ENCODE results near the gene LRP8. TPM values are rescaled to one million over a fixed set of nuclear protein-coding genes. Genes with fewer than 3 reads are reported as not detected.

LRP8 gene
- total and polyA plus RNA-seq, 9 of the 15 experiments (the other 6 are each of a cell fraction or from before 2014, with no cell fraction given) = 7.1 to 56.1 (median 31.3) TPM

DNA sequence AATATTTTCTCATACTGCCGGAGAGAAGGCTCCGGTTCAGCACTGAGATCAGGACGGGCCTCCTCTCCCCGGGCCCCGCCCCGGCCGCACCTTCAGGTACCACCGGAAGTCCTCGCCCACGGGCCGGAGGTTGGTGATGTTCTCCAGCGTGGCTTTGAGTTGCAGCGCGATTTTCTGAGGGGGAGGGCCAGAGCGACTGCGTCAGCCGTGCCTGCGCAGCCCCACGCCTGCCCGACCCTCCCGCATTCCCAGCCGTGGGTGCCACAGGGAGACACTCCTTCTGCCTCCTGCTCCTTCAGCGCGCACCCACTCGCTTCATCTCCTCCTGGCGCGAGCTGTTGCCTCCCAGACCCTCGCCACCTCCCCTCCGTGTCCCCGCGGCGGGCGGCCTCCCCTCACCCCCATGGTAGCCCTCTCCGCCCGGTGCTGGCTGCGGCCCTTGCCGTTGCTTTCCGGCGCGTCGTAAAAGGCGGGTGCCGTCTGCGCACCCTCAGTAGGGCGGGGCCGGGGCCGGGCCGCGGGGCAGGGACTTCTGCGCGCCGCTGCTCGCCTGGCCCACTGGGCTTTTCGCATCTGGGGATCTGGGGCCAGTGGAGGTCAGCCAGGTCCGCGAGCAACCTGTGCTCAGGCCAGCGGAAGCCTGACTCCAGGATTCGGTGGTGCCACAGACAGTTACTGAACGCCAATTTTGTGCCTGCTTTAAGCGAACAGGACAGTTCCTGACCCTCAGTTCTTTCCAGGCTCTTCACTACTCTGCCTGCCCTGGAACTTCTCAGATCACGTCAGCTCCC is 107.5 kb downstream of the LRP8 start, which contains the start of gene CZIB (continued):
- no peak for TF ChIP-seq RBM15 (IDR thresholded peaks at IDR 0.05; ENCODE audit: insufficient read depth, low read length)
- TF ChIP-seq L3MBTL2 (IDR thresholded peaks at IDR 0.05) = peak; percentile 66
- no peak for TF ChIP-seq ZNF140 (CRISPR knock-in tag; IDR thresholded peaks at IDR 0.05)
- no peak for TF ChIP-seq ZFP30 (CRISPR knock-in tag; IDR thresholded peaks at IDR 0.05; ENCODE audit: borderline replicate concordance)
- no peak for TF ChIP-seq CREB5 (CRISPR knock-in tag; IDR thresholded peaks at IDR 0.05)
- TF ChIP-seq, protein P1, sequence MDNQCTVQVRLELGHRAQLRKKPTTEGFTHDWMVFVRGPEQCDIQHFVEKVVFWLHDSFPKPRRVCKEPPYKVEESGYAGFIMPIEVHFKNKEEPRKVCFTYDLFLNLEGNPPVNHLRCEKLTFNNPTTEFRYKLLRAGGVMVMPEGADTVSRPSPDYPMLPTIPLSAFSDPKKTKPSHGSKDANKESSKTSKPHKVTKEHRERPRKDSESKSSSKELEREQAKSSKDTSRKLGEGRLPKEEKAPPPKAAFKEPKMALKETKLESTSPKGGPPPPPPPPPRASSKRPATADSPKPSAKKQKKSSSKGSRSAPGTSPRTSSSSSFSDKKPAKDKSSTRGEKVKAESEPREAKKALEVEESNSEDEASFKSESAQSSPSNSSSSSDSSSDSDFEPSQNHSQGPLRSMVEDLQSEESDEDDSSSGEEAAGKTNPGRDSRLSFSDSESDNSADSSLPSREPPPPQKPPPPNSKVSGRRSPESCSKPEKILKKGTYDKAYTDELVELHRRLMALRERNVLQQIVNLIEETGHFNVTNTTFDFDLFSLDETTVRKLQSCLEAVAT (IDR thresholded peaks at IDR 0.05) = no peak
- TF ChIP-seq FOXA1 (IDR thresholded peaks at IDR 0.05; ENCODE audit: borderline replicate concordance) = no peak
- TF ChIP-seq TRIM25 (IDR thresholded peaks at IDR 0.05; ENCODE audit: borderline replicate concordance) = no peak
- TF ChIP-seq ZNF280A (IDR thresholded peaks at IDR 0.05; ENCODE audit: low read depth, partially characterized antibody) = no peak
- no peak for TF ChIP-seq CTCFL (IDR thresholded peaks at IDR 0.05; ENCODE audit: borderline replicate concordance, insufficient read depth, low read depth, low read length, poor library complexity, severe bottlenecking)
- TF ChIP-seq RBFOX2 (IDR thresholded peaks at IDR 0.05; ENCODE audit: low read depth, low read length) = peak; percentile 100
- TF ChIP-seq SPI1 (IDR thresholded peaks at IDR 0.05; ENCODE audit: borderline replicate concordance, low read depth, low read length) = no peak
- TF ChIP-seq BRF2 (IDR thresholded peaks at IDR 0.05; ENCODE audit: borderline replicate concordance, insufficient read depth, insufficient read length) = no peak
- no peak; the same call in 1 of the 2 replicates for TF ChIP-seq ZNF57 (CRISPR knock-in tag; IDR thresholded peaks at IDR 0.05)
- TF ChIP-seq TARDBP (IDR thresholded peaks at IDR 0.05) = peak; percentile 65

Data from K562 (cell line).